Fibroblast of the conjunctiva (primary cell): ENCODE data around the gene PRKCA.

Source experiments
- DNase-seq: peaks from one replicate; pipeline ENCODE4 v3.0.0-alpha.2; 2010; ENCODE audit warnings: low read depth

PRKCA gene

GRCh38 chr17:66810951-66811682, 508.7 kb downstream of the PRKCA start:
- no peak for DNase-seq

GRCh38 chr17:66811683-66812054, 509.3 kb downstream of the PRKCA start:
- no peak for DNase-seq

- DNase-seq: no peak
These were observed 510.2 kb downstream of the PRKCA start for GRCh38 chr17:66812571-66812970.

- no peak for DNase-seq
These were observed 510.9 kb downstream of the PRKCA start for GRCh38 chr17:66813296-66813695.

- no peak for DNase-seq
These were observed 511.6 kb downstream of the PRKCA start for GRCh38 chr17:66814026-66814425.

- no peak for DNase-seq
These were observed 512.2 kb downstream of the PRKCA start for GRCh38 chr17:66814570-66814969.

GRCh38 chr17:66817750-66818149, 515.3 kb downstream of the PRKCA start:
- no peak for DNase-seq

- no peak for DNase-seq
These were observed 517.1 kb downstream of the PRKCA start for GRCh38 chr17:66819466-66819865.

- DNase-seq: no peak
These were observed 519.6 kb downstream of the PRKCA start for GRCh38 chr17:66822009-66822408.

- no peak for DNase-seq
These were observed 524.4 kb downstream of the PRKCA start for GRCh38 chr17:66826856-66827255.

GRCh38 chr17:66829386-66829864, 527.0 kb downstream of the PRKCA start:
- peak; percentile 13 for DNase-seq

GRCh38 chr17:66829883-66830282, 527.5 kb downstream of the PRKCA start:
- DNase-seq: no peak

GRCh38 chr17:66830451-66830850, 528.0 kb downstream of the PRKCA start:
- DNase-seq: no peak

- no peak for DNase-seq
These were observed 529.2 kb downstream of the PRKCA start for GRCh38 chr17:66831383-66832210.

GRCh38 chr17:66833201-66833600, 530.8 kb downstream of the PRKCA start:
- no peak for DNase-seq

GRCh38 chr17:66834426-66834918, 532.1 kb downstream of the PRKCA start:
- DNase-seq: no peak

GRCh38 chr17:66834919-66835454, 532.6 kb downstream of the PRKCA start, which contains the start of gene CACNG5:
Gene CACNG5 (plus strand): TSS chr17:66835117. CDS start chr17:66877333, 42,216 bp downstream.
- no peak for DNase-seq

GRCh38 chr17:66835476-66835875, 533.1 kb downstream of the PRKCA start:
- no peak for DNase-seq

- DNase-seq: no peak
These were observed 533.9 kb downstream of the PRKCA start for GRCh38 chr17:66836063-66837005.

- no peak for DNase-seq
These were observed 534.8 kb downstream of the PRKCA start for GRCh38 chr17:66837226-66837625.

GRCh38 chr17:66837885-66838665, 535.7 kb downstream of the PRKCA start:
- DNase-seq: no peak
